ENCODE measurements around the gene FBXW8.

Gene FBXW8

DNA sequence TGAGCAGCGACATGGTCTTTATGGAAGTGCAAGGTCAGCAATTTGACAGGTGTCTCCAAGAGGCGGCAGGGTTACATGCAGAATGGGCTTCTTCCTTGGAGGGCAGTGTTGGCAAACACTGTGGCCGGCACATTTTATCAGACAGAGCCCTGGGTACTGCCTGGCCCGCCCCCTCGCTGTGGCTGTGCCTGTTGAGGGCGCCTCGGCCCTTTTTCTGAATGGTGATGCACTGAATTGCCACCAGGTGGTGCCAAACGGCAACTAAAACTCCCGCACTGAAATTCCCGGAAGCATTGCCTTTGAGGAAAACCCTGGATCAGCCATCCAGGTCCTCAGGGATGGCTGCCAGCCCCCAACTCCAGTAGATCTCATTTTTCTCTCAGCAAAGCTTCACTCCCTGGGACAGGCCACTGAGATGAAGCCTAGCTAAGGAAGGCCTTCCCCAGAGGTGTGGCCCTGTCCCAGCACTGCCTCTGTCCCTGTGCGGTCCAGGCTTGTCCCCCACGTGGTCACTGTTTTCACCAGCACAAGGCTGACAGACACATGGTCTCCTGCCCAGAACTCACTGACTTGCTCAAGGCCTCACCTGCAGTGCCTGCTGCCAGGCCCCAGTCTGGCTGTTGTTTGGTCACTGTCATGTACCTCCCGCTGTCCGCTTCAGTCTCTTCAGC, 114.9 kb downstream of the FBXW8 start:
- DNase-seq: no peak

- no peak for DNase-seq
Observed at GRCh38 chr12:117026343-117026742, 115.6 kb downstream of the FBXW8 start.

DNA sequence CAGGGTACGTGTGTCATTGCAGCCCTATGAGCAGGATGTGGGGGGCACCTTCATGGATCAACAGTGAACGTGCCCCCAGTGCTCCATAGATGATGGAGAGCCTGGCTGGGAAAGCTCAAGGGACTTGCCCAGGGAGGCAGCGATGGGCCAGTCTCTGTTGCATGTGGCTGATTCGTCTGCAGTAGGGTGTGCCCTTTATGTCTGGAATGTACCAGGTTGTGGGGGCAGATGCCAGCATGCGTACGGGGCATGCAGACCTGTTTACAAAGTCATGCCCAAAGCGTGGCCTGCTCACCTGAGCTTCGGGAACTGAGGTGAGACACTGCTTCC, 116.1 kb downstream of the FBXW8 start:
- DNase-seq: no peak

DNA sequence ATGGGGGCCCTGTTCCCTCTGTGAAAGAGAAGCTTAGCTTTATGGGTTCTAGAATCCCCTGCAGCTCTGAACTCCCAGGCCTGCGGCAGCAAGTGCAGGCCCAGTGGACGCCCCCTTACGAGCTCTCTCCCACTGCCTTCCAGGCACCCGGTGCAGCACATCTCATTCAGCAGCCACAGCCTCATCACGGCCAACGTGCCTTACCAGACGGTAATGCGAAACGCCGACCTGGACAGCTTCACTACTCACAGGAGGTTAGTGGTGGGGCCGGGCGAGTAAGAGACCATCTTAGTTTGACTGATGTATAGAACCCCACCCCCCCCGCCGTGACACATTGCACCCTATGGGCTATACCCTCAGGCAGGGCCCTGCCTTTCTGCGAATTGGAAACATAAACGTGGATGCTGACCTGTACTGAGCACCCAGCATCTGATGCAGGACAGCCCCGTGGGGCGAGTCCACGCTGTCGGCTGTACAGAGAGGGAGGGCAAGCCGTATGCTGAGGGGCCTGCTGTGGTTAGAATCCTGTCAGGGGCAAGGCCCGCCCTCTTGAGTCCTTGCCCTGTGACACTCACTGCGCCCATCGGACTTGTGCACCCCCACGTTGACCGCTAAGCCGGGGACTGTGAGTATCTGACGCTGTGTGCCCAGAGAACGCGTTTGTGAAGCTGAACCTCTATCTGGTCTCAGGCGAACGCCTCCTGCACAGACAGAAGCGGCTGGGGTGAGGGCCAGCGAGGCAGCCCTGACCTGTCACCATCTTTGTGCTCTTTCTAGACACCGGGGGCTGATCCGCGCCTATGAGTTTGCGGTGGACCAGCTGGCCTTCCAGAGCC, 116.7 kb downstream of the FBXW8 start:
- no peak for DNase-seq

- DNase-seq: no peak
Observed at GRCh38 chr12:117028254-117028653, 117.5 kb downstream of the FBXW8 start.

GRCh38 chr12:117030187-117030900, 119.6 kb downstream of the FBXW8 start:
- DNase-seq: no peak

GRCh38 chr12:117031843-117032592, 121.3 kb downstream of the FBXW8 start:
- DNase-seq: no peak

- no peak for DNase-seq
Observed at GRCh38 chr12:117032593-117033381, 122.0 kb downstream of the FBXW8 start.

DNA sequence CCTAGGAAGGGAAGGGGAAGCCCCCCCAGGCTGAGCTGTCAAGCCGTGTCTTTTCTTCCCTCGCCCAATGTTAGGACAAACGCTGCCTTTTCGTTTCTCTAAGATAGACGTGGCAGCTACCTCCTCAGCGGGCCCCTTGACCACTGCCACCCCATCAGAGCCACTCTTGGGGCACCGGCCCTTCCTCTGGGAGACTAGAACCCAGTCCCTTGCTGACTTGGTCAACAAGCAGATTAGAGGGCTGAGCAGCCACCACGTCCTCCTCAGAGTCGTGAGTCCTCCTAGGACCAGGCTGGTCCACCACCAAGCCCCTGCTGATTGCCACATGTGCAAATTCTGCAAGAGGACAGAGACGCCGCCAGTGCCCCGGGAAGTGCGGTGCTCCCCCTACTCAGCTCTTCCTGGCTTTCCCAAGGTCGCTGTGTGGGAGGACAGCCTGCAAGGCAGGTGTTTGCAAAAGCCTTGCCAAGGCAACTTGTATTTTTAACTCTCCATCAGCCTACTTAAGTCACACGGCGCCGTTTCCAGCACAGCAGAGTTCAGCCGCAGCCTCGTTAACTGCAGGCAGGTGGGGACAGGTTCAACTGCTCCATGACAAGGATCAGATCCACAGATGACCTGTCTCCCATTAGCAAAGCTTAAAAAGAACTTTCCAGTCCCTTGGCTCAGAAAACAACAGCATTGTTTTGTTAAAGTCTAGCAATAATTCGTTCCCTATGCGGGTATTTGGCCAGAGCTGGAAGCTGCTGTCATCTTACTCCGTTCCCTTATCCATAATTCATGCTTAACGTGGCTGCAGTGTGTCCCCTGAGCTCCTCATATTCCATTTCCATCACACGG, 122.9 kb downstream of the FBXW8 start:
- no peak for DNase-seq

DNA sequence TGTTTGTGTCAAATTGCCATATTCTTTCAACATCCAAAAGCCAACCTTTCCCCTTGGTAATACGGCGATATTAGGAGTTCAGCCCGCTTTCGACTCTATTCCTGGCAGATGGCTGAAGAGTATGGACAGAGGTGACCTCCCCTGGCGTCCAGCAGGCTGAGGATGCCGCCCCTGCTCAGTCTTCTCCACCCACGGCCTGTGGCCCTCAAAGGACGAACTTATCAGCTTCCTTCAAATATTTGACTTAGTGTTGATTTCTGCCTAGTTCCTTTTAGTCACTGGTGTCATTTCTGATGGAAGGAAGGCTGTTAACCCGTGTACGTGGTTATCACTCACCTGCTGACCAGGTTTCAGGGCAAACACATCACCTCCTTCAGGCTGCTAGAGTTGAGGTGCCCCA, 123.5 kb downstream of the FBXW8 start:
- DNase-seq: no peak

DNA sequence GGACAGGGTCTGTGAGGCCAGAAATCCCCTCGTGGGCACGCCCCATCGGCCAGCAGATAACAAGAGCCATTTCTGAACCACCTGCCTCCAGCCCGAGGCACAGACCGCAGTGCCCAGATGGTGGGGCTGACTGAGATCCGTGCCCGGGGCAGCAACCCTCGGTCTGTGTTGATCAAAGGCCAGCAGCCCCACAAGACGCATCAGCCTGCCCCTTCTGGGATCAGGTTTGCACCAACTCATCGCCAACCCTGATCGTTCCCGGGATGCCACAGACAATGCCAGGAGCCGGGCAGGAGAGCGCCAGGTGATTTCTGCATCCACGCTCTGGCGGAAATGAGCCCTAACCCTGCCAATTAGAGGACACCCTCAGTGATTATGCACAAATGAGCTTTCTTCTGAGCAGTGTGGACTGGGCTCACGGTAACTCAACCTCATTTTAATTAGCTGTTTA, 124.0 kb downstream of the FBXW8 start:
- no peak for DNase-seq

DNA sequence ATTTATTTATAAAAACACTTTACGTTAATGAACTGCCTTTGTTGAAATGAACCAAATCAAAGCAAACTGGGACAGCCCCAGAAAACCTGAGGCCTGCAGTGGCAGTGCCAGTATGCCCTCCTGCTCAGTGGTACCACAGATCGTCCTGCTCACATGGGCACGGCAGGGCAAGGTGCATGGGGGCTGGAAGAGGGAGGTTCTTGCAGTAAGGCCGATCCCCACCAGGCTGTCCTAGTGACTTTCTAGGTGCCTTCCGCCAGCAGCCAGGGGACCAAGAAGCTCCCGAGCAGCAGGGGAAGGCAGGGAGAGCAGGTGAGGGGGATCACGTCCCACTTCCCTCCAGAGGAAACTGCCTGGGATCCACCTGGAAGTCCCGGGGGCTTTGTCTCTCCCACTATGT, 124.5 kb downstream of the FBXW8 start:
- no peak for DNase-seq

DNA sequence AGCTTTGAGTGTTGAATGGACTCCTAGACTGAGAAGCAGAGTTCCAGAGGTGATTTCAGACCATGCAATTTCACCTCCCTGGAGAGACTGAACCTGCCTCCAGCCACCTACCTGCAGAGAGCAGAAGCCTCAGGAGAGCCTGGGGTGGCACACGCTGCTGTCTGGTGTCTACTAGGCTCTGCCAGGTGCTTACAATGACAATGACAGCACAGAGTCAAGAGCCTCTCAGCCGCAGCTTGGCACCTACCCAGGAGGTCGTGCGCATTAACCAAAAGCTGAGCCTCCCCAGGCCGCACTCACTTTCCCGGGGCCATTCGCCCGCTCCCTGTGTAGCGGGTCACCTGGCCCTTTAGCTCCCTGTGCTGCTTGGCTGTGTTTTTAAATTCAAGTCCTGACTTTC, 125.3 kb downstream of the FBXW8 start:
- DNase-seq: no peak

- no peak for DNase-seq
Observed at GRCh38 chr12:117036547-117036946, 125.8 kb downstream of the FBXW8 start.

GRCh38 chr12:117037289-117038022, 126.7 kb downstream of the FBXW8 start:
- no peak for DNase-seq

DNA sequence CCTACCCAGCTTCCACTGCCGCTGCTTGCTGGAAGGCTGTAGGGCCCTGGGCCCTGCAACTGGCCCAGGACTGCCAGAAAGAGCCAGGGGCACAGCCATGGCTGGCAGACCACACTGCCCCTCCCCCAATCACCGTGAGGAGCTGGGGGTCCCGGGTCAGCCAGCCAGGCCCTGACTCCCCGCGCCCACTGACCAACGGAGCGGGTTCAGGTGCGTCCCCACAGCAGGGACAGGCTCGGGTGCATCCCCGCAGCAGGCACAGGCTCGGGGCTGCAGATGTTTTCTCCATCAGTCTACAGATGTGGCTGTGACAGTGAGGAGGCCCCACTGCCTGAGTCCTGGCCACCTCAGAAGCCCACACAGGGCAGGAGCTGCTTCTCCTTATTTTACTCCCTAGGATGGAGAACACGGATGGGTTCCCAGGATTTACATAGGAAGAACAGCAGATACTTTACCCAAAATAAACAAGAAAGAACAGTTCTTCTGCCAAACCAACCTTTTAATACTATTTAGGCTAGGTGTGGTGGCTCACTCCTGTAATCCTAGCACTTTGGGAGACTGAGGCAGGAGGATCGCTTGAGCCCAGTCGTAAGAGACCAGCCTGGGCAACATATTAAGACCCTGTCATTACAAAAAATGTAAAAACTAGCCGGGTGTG, 127.4 kb downstream of the FBXW8 start:
- no peak for DNase-seq

DNA sequence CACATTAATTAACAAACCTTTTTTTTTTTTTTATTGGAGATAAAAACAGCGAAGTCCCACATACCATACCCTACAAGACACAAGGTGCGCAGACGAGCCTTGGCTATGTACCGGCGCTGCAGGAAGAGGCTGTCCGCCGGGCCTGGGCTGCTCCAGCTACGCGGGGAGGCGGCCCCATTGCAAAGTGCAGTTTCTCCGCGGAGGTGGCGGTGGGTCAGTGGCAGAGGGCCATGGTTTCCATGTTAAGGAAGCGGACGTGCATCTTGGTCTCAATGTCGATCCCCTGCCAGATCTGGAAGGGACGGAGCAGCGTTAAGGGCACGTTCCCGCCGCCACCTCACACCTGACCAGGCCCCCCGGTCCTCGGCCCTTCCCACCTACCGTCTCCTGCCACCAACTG, 128.2 kb downstream of the FBXW8 start:
- no peak for DNase-seq

GRCh38 chr12:117039891-117040309, 129.2 kb downstream of the FBXW8 start:
- DNase-seq: no peak

DNA sequence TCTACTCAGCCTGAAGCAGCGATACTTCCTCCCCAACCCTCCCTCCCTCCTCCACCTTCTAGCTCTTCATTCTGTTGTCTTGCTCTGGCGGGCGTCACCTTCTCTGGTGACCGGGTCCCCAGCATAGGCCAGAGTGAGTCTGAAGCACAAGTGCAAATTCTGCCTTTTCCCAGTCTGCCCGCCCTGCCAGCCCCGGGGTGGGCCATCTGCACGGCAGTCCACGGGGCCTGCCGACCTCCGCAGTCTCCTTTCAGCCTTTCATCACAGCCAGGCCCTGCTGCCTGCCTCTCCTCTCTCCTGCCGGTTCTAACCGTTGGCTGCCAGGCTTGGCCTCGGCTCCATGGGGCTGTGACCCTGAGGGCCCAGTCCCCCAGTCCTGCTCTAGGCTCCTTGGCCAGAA, 129.7 kb downstream of the FBXW8 start:
- DNase-seq: no peak

- no peak for DNase-seq
Observed at GRCh38 chr12:117041798-117042170, 131.0 kb downstream of the FBXW8 start.

Data from SIG-M5 (cell line).